Keratinocyte (primary cell): Measurements from ENCODE around the gene C1orf174. TPM values are rescaled to one million over a fixed set of nuclear protein-coding genes. Genes with fewer than 3 reads are reported as not detected.

Experiments
- DNase-seq: peaks from one replicate; pipeline ENCODE4 v3.0.0-alpha.2; 2011; ENCODE audit warnings: low read depth, missing footprints, low spot score
- FAIRE-seq: peaks from 2 replicates; lab custom pipeline; 2011; peaks lifted over from hg19 to GRCh38; lab: Jason Lieb, UNC
- H2AFZ ChIP-seq: 2 replicates; pipeline ENCODE4 v1.6.0; 2012; ENCODE audit warnings: low read length, control low read depth, inconsistent platforms; ENCODE audit not compliant: control insufficient read depth
- H3K27ac ChIP-seq: 2 replicates; pipeline ENCODE4 v1.5.1; 2011; ENCODE audit warnings: low read length; ENCODE audit not compliant: control insufficient read depth, insufficient read depth
- H3K27me3 ChIP-seq: 3 replicates; pipeline ENCODE4 v1.6.0; 2011; ENCODE audit warnings: low read length; ENCODE audit not compliant: control insufficient read depth, insufficient read depth; ENCODE audit errors: extremely low read depth
- H3K36me3 ChIP-seq, 2 experiments: 2 replicates in 1 of 2; 3 replicates in 1 of 2; pipeline ENCODE4 v1.5.1; 2011; ENCODE audit warnings: low read length in 2 of 2, mild to moderate bottlenecking in 1 of 2; ENCODE audit not compliant: control insufficient read depth in 2 of 2, insufficient read depth in 2 of 2; ENCODE audit errors: extremely low read depth in 1 of 2
- H3K4me1 ChIP-seq: 3 replicates; pipeline ENCODE4 v1.5.1; 2011; ENCODE audit warnings: low read length; ENCODE audit not compliant: control insufficient read depth, insufficient read depth; ENCODE audit errors: extremely low read depth
- H3K4me2 ChIP-seq: 3 replicates; pipeline ENCODE4 v1.6.0; 2011; ENCODE audit warnings: low read depth, low read length; ENCODE audit not compliant: control insufficient read depth, insufficient read depth; ENCODE audit errors: extremely low read depth
- H3K4me3 ChIP-seq, 3 experiments: fragments of 200-600 bp in 1 of 3; sonication (generic) in 1 of 3; 2 replicates in 2 of 3; 3 replicates in 1 of 3; pipeline ENCODE4 v1.5.1; 2011 to 2016; ENCODE audit warnings: low read length in 3 of 3, mild to moderate bottlenecking in 3 of 3, control low read depth in 2 of 3, inconsistent platforms in 1 of 3, low read depth in 1 of 3, mixed read lengths in 1 of 3, mixed run types in 1 of 3, moderate library complexity in 1 of 3; ENCODE audit not compliant: control insufficient read depth in 2 of 3, insufficient read depth in 2 of 3; ENCODE audit errors: extremely low read depth in 1 of 3
- H3K79me2 ChIP-seq: 2 replicates; pipeline ENCODE4 v1.6.0; 2012; ENCODE audit warnings: low read length; ENCODE audit not compliant: control insufficient read depth, insufficient read depth
- H3K9ac ChIP-seq: 3 replicates; pipeline ENCODE4 v1.6.0; 2011; ENCODE audit warnings: low read length; ENCODE audit not compliant: control insufficient read depth, insufficient read depth; ENCODE audit errors: extremely low read depth
- H3K9me1 ChIP-seq: 3 replicates; pipeline ENCODE4 v1.6.0; 2011; ENCODE audit warnings: low read length; ENCODE audit not compliant: control insufficient read depth, insufficient read depth; ENCODE audit errors: extremely low read depth
- H3K9me3 ChIP-seq: 2 replicates; pipeline ENCODE4 v1.5.1; 2012; ENCODE audit warnings: low read depth, low read length; ENCODE audit not compliant: control insufficient read depth
- H4K20me1 ChIP-seq: 3 replicates; pipeline ENCODE4 v1.6.0; 2011; ENCODE audit warnings: low read length; ENCODE audit not compliant: control insufficient read depth, insufficient read depth; ENCODE audit errors: extremely low read depth
- EZH2 ChIP-seq: IDR thresholded peaks from one replicate; pipeline ENCODE4 v1.6.1; 2012; ENCODE audit warnings: inconsistent platforms, mild to moderate bottlenecking, low read length, moderate library complexity
- dilution Hi-C: fragments of 300-500 bp; cut with MboI; formaldehyde crosslinking; loops from one replicate; pipeline ENCODE4 v1.7.0; 2020; ENCODE audit warnings: low sequenced_read_pairs; ENCODE audit not compliant: extremely low pct_ligation_motif_present
- polyA plus RNA-seq, 5 experiments: library from polyadenylated mRNA; depleted of rRNA in 3 of 5; stranded (reverse) in 3 of 5; stranded (forward) in 1 of 5; unstranded in 1 of 5; fragments of >200 nt; gene quantifications; 1 replicate in 1 of 5; 2 replicates in 3 of 5; 3 replicates in 1 of 5; pipeline versions ENCODE4 v1.2.1 to v1.2.3, GENCODE V29; 2011 to 2012; ENCODE audit warnings: missing spikeins in 2 of 5, low read depth in 1 of 5, low replicate concordance in 1 of 5
- TF ChIP-seq, protein P1 (sequence below), 3 experiments: IDR thresholded peaks in 1 of 3; conservative IDR thresholded peaks in 1 of 3; optimal IDR thresholded peaks in 1 of 3; 2 replicates in 2 of 3; 3 replicates in 1 of 3; pipeline versions ENCODE3 to v1.5.1; 2011; ENCODE audit warnings: low read length in 3 of 3, mild to moderate bottlenecking in 3 of 3, moderate library complexity in 2 of 3, control low read depth in 1 of 3, inconsistent platforms in 1 of 3; ENCODE audit not compliant: insufficient read depth in 2 of 3; ENCODE audit errors: extremely low read depth in 1 of 3

The C1orf174 gene
- polyA plus RNA-seq, 1 donor (not counting 4 experiments of a cell fraction or from before 2014, with no cell fraction given): 26.8 TPM

DNA sequence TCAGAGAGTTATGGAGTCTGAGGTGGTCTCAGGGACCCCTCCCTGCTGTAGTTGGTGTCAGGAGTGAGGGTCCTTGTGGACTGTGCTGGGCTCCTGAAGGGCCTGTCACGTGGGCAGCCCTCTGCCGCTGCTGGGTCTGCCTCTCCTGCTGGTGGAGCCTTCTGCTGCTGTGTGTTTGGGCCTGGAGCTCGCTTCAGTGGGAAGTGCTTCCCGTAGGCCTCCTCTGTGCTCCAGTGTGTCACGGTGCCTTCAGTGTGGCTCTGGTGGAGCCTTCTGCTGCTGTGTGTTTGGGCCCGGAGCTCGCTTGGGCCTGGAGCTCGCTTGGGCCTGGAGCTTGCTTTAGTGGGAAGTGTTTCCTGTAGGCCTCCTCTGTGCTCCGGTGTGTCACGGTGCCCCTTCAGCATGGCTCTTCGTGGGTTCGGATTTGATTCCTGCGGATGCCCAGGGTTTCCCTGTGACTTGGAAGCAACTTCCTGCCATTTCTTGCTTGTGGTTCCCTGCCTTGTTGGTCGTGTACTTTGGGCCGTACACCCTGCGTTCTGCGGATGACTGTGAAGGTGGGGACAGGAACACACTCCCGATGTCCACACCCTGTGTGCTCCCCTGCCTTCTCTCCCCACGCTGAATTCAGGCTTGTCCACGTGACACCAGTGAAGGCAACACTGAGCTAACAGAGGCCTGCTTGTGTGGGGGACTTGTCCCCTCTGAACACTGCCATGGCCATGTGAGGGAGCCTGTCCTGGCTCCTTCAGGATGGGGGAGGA is 19.5 kb downstream of the C1orf174 start:
- H3K36me3 ChIP-seq: peaks cover 0 to 11% of the 10 kb centered on the region in 2 experiments
- no peaks in the 10 kb centered on the region for H3K27me3 ChIP-seq
- DNase-seq (no peak), FAIRE-seq (no peak)
- no peak for TF ChIP-seq EZH2
- TF ChIP-seq, protein P1, sequence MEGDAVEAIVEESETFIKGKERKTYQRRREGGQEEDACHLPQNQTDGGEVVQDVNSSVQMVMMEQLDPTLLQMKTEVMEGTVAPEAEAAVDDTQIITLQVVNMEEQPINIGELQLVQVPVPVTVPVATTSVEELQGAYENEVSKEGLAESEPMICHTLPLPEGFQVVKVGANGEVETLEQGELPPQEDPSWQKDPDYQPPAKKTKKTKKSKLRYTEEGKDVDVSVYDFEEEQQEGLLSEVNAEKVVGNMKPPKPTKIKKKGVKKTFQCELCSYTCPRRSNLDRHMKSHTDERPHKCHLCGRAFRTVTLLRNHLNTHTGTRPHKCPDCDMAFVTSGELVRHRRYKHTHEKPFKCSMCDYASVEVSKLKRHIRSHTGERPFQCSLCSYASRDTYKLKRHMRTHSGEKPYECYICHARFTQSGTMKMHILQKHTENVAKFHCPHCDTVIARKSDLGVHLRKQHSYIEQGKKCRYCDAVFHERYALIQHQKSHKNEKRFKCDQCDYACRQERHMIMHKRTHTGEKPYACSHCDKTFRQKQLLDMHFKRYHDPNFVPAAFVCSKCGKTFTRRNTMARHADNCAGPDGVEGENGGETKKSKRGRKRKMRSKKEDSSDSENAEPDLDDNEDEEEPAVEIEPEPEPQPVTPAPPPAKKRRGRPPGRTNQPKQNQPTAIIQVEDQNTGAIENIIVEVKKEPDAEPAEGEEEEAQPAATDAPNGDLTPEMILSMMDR (optimal IDR thresholded peaks at IDR 0.05 in 1 of 3, IDR thresholded peaks at IDR 0.05 in 1 of 3, conservative IDR thresholded peaks at IDR 0.05 in 1 of 3; ENCODE audit: extremely low read depth in 1 of 3, insufficient read depth in 2 of 3, low read length in 3 of 3): no peak
- no peaks in the 10 kb centered on the region for H3K79me2 ChIP-seq
- H4K20me1 ChIP-seq: no peaks in the 10 kb centered on the region
- no peak overlapping the region for H3K4me2 ChIP-seq
- no peak overlapping the region for H3K9ac ChIP-seq
- H3K9me1 ChIP-seq: no peaks in the 10 kb centered on the region
- H3K9me3 ChIP-seq: peaks cover 3% of the 10 kb centered on the region
- H2AFZ ChIP-seq: no peak overlapping the region
- dilution Hi-C loops: no loop called here
- H3K4me1 ChIP-seq: no peaks in the 10 kb centered on the region
- no peak overlapping the region for H3K27ac ChIP-seq
- H3K4me3 ChIP-seq: no peak overlapping the region

DNA sequence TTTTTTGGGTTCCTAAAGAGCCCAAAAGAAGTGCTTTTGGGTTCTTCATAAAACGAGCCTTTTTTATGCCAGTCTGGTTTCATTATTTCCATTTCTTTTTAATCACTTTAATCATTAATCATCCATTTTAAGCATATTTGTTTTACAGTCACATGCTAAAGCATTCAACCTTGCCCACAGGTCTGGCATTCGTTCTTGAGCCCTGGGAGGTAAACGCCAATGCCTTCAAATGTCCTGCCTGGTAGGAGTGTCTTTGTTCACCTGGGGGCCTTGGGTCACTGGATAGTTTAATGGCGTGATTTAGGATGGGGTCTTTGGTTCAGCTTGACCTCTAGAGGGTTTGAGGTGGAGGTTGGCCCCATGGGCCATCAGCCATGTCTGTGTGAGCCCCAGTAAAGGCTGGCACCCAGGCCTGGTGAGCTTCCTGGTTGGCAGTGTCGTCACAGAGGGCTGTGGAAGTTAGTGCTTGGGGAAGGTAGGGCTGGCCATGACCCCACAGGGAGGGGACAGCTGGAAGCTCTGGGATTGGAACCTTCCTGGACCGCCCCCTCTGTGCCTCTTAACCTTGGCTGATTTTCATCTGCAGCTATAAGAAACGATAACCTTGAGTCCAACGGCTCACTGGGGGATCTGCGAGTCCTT is 20.2 kb downstream of the C1orf174 start:
- Histone ChIP-seq H3K27ac (no peak overlapping the region), H3K4me3 (no peak overlapping the region), H3K79me2 (no peaks in the 10 kb centered on the region), H3K9me3 (peaks cover 3% of the 10 kb centered on the region), H3K4me1 (no peaks in the 10 kb centered on the region), H4K20me1 (no peaks in the 10 kb centered on the region), H3K4me2 (no peak overlapping the region), H3K36me3 (peaks cover 0 to 15% of the 10 kb centered on the region in 2 experiments), H2AFZ (no peak overlapping the region), H3K9ac (no peak overlapping the region), H3K9me1 (no peaks in the 10 kb centered on the region), H3K27me3 (no peaks in the 10 kb centered on the region)
- TF ChIP-seq, protein P1 (optimal IDR thresholded peaks at IDR 0.05 in 1 of 3, IDR thresholded peaks at IDR 0.05 in 1 of 3, conservative IDR thresholded peaks at IDR 0.05 in 1 of 3; ENCODE audit: extremely low read depth in 1 of 3, insufficient read depth in 2 of 3, low read length in 3 of 3): no peak
- TF ChIP-seq EZH2: no peak
- DNase-seq (no peak), FAIRE-seq (no peak)
- dilution Hi-C loops: no loop called here
